B cell (primary cell): Measurements from ENCODE around the gene ATF4. TPM values are rescaled to one million over a fixed set of nuclear protein-coding genes. Genes with fewer than 3 reads are reported as not detected.

Source experiments
- ATAC-seq: fragments of 200-7000 bp; cut with Tn5 transposase; one replicate; pipeline ENCODE4 v1.10.0; 2021; ENCODE audit warnings: low read depth, mild to moderate bottlenecking, moderate number of reproducible peaks, moderate library complexity
- CTCF ChIA-PET: fragments of 350-600 bp; sonication (Branson Sonifier 250); formaldehyde crosslinking; loops from one replicate; lab custom pipeline; 2021; ENCODE audit warnings: antibody characterized with exemption, inconsistent platforms; lab: Charles Lee
- POLR2A ChIA-PET: fragments of 350-600 bp; sonication (Branson Sonifier 250); formaldehyde crosslinking; loops from one replicate; lab custom pipeline; 2021; ENCODE audit warnings: antibody characterized with exemption; lab: Charles Lee
- DNase-seq: peaks from one replicate; pipeline ENCODE4 v3.0.0; 2013
- H2AFZ ChIP-seq: 2 replicates; pipeline ENCODE4 v1.6.1; 2012; ENCODE audit warnings: mild to moderate bottlenecking, low read depth, low read length; ENCODE audit not compliant: insufficient read depth, poor library complexity, severe bottlenecking
- H3K27ac ChIP-seq, 2 donors: 1 replicate in 1 of 2; 2 replicates in 1 of 2; pipeline ENCODE4 v1.5.1; 2012 to 2013; ENCODE audit warnings: low read length in 2 of 2, mild to moderate bottlenecking in 2 of 2, moderate library complexity in 1 of 2
- H3K27me3 ChIP-seq, 4 experiments: fragments of 200-600 bp in 1 of 4; sonication (generic) in 1 of 4; replicated peaks in 1 of 4; 1 replicate in 2 of 4; 2 replicates in 2 of 4; pipeline versions ENCODE4 v1.6.1 to v1.7.0; 2013 to 2016; ENCODE audit warnings: low read length in 3 of 4, mild to moderate bottlenecking in 2 of 4, mixed read lengths in 1 of 4, moderate library complexity in 1 of 4; ENCODE audit not compliant: insufficient read depth in 4 of 4, control insufficient read depth in 3 of 4; ENCODE audit errors: control extremely low read depth in 1 of 4
- H3K36me3 ChIP-seq, 2 experiments: replicated peaks in 1 of 2; 1 replicate in 1 of 2; 2 replicates in 1 of 2; pipeline versions ENCODE4 v1.6.1 to v1.7.1; 2013; ENCODE audit warnings: low read length in 1 of 2; ENCODE audit not compliant: insufficient read depth in 2 of 2, control insufficient read depth in 1 of 2; ENCODE audit errors: control extremely low read depth in 1 of 2, extremely low read depth in 1 of 2
- H3K4me1 ChIP-seq, 2 donors: fragments of 200-600 bp in 1 of 2; sonication (generic) in 1 of 2; 1 replicate in 1 of 2; 2 replicates in 1 of 2; pipeline versions ENCODE4 v1.5.1 to v1.6.1; 2013 to 2017; ENCODE audit warnings: low read length in 2 of 2; ENCODE audit not compliant: control insufficient read depth in 2 of 2, insufficient read depth in 2 of 2
- H3K4me2 ChIP-seq: replicated peaks from 2 replicates; pipeline ENCODE3; 2012; ENCODE audit warnings: mild to moderate bottlenecking, low read depth, low read length; ENCODE audit not compliant: poor library complexity, severe bottlenecking
- H3K4me3 ChIP-seq, 5 experiments: fragments of 200-600 bp in 1 of 5; sonication (generic) in 1 of 5; 1 replicate in 3 of 5; 2 replicates in 2 of 5; pipeline versions ENCODE4 v1.5.1 to v1.7.0; 2011 to 2016; ENCODE audit warnings: low read length in 4 of 5, mild to moderate bottlenecking in 4 of 5, low read depth in 2 of 5, control low read depth in 1 of 5, moderate library complexity in 1 of 5; ENCODE audit not compliant: insufficient read depth in 1 of 5; ENCODE audit errors: control extremely low read depth in 1 of 5, extremely low read depth in 1 of 5
- H3K79me2 ChIP-seq: fragments of 200-600 bp; sonication (generic); one replicate; pipeline ENCODE4 v1.6.0; 2016; ENCODE audit warnings: low read length; ENCODE audit not compliant: control insufficient read depth, insufficient read depth
- H3K9ac ChIP-seq: fragments of 200-600 bp; sonication (generic); 2 replicates; pipeline ENCODE4 v1.6.1; 2017; ENCODE audit warnings: mild to moderate bottlenecking, low read length, moderate library complexity
- H3K9me3 ChIP-seq, 3 donors: one replicate each; pipeline versions ENCODE4 v1.6.1 to v1.7.1; 2013; ENCODE audit warnings: low read length in 2 of 3; ENCODE audit not compliant: control insufficient read depth in 2 of 3, insufficient read depth in 1 of 3; ENCODE audit errors: control extremely low read depth in 1 of 3
- H4K20me1 ChIP-seq: 2 replicates; pipeline ENCODE4 v1.6.0; 2012; ENCODE audit warnings: mild to moderate bottlenecking, low read length; ENCODE audit not compliant: insufficient read depth, control insufficient read depth, poor library complexity, severe bottlenecking
- H3K27ac Mint-ChIP-seq: one replicate; pipeline ENCODE4 v1.8.0; 2021; ENCODE audit warnings: mixed read lengths
- H3K27me3 Mint-ChIP-seq: one replicate; pipeline ENCODE4 v1.8.0; 2021; ENCODE audit warnings: mixed read lengths
- H3K4me1 Mint-ChIP-seq: one replicate; pipeline ENCODE4 v1.8.0; 2021; ENCODE audit warnings: mixed read lengths
- H3K4me3 Mint-ChIP-seq: one replicate; pipeline ENCODE4 v1.8.0; 2021; ENCODE audit warnings: mixed read lengths
- H3K9me3 Mint-ChIP-seq: one replicate; pipeline ENCODE4 v1.8.0; 2022; ENCODE audit warnings: mixed read lengths; ENCODE audit not compliant: insufficient read depth
- WGBS: methylation state at CpG from one replicate; pipeline ENCODE4 v1.1.5; 2013; ENCODE audit warnings: missing lambda C conversion rate; ENCODE audit not compliant: insufficient coverage; 5-methylcytosine and 5-hydroxymethylcytosine counted together
- intact Hi-C: fragments of 100-400 bp; cut with micrococcal nuclease; formaldehyde crosslinking; loops from one replicate; pipeline ENCODE4 v1.10.0; 2022
- polyA plus RNA-seq: library from polyadenylated mRNA; depleted of rRNA; stranded (reverse); fragments of >200 nt; gene quantifications from 2 replicates; pipeline ENCODE4 v1.2.3, GENCODE V29; 2012
- total RNA-seq, 2 donors: library from RNA; stranded (reverse); fragments of 120-200 nt in 1 of 2; gene quantifications; 1 replicate in 1 of 2; 2 replicates in 1 of 2; pipeline versions ENCODE4 v1.2.3 to v1.2.4, GENCODE V29; 2013 to 2022
- TF ChIP-seq, protein P1 (sequence below): fragments of 200-600 bp; IDR thresholded peaks from one replicate; pipeline ENCODE4 v1.8.0; 2022; ENCODE audit warnings: antibody characterized with exemption, mild to moderate bottlenecking

ATF4 gene
- total and polyA plus RNA-seq, 2 donors (not counting 1 experiment from before 2014, with no cell fraction given), result 244 to 678 TPM

DNA sequence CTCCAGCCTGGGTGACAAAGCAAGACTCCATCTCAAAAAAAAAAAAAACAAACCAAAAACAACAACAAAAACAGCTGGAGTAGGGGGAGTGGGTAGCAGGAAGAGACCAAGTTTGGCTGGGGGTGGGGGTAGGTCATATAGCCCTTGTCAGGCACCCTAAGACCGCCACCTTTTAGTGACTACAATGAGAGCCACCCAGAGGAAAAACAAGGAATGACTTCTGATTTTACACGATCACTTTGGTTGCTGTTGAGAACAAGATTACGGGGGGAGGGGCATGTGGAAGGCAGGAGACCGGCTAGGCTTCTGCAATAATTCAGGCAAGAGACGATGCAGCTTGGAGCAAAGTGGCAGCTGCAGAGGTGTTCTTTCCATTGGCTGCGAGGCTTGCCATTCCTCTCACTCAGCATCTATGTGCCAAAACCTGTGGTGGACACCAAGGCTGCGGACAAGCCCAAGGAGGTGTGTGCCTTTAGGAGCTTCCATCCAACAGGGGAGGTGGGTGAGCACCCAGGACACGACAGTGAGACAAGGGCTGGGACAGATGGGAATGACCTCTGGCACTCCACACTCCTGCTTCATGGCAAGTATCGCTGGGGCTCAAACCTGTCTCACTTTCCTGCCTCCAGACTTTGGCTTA lies 10.4 kb downstream of the ATF4 start:
- peaks cover 46% of the 10 kb centered on the region for H4K20me1 ChIP-seq
- H3K36me3 ChIP-seq, result peaks cover 0 to 33% of the 10 kb centered on the region in 2 experiments
- no peak overlapping the region for H2AFZ ChIP-seq
- DNase-seq (peak; percentile 56), ATAC-seq (no peak)
- Mint-ChIP-seq H3K27ac (peak overlapping the region; percentile 69), H3K9me3 (no peaks in the 10 kb centered on the region), H3K27me3 (no peaks in the 10 kb centered on the region), H3K4me1 (peaks cover 64% of the 10 kb centered on the region), H3K4me3 (peak overlapping the region; percentile 91)
- H3K27ac ChIP-seq, result no peak overlapping the region
- peaks cover 0 to 7% (median 0%) of the 10 kb centered on the region in 3 donors for H3K9me3 ChIP-seq
- no peak overlapping the region for H3K4me3 ChIP-seq
- H3K27me3 ChIP-seq, result peaks cover 0 to 5% (median 0%) of the 10 kb centered on the region in 4 experiments
- intact Hi-C loops, result loop anchor here (5.0 kb wide), 1 partner anchor 646 kb away; the partner anchor contains the start of gene TNRC6B
- peak overlapping the region; percentile 97 for H3K4me2 ChIP-seq
- H3K4me1 ChIP-seq, result peaks cover 55 to 73% of the 10 kb centered on the region in 2 donors
- TF ChIP-seq, protein P1, sequence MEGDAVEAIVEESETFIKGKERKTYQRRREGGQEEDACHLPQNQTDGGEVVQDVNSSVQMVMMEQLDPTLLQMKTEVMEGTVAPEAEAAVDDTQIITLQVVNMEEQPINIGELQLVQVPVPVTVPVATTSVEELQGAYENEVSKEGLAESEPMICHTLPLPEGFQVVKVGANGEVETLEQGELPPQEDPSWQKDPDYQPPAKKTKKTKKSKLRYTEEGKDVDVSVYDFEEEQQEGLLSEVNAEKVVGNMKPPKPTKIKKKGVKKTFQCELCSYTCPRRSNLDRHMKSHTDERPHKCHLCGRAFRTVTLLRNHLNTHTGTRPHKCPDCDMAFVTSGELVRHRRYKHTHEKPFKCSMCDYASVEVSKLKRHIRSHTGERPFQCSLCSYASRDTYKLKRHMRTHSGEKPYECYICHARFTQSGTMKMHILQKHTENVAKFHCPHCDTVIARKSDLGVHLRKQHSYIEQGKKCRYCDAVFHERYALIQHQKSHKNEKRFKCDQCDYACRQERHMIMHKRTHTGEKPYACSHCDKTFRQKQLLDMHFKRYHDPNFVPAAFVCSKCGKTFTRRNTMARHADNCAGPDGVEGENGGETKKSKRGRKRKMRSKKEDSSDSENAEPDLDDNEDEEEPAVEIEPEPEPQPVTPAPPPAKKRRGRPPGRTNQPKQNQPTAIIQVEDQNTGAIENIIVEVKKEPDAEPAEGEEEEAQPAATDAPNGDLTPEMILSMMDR, result no peak
- no peak overlapping the region for H3K9ac ChIP-seq
- POLR2A ChIA-PET, result interaction anchor here (1.0 to 6.3 kb wide), 3 partner anchors 10 to 214 kb away, joined by 3 to 57 read pairs (median 11); partner anchors contain the start of genes ATF4 and TAB1
- CTCF ChIA-PET, result interaction anchor here (0.8 to 13.4 kb wide), 14 partner anchors 10 to 818 kb away, joined by 3 to 328 read pairs (median 8); partner anchors contain the start of genes ATF4, RPL3 and TAB1
- peaks cover 56% of the 10 kb centered on the region for H3K79me2 ChIP-seq
- 78% methylated on average over 8 of the region's 9 CpGs for WGBS
